ENCODE data around the gene FDX1. TPM values are rescaled to one million over a fixed set of nuclear protein-coding genes. Genes with fewer than 3 reads are reported as not detected.

Gene FDX1
- total RNA-seq, 3 donors from 2014 or later (not counting 1 experiment from before 2014, with no cell fraction given), result 6.7 to 7.9 (median 7.8) TPM

DNA sequence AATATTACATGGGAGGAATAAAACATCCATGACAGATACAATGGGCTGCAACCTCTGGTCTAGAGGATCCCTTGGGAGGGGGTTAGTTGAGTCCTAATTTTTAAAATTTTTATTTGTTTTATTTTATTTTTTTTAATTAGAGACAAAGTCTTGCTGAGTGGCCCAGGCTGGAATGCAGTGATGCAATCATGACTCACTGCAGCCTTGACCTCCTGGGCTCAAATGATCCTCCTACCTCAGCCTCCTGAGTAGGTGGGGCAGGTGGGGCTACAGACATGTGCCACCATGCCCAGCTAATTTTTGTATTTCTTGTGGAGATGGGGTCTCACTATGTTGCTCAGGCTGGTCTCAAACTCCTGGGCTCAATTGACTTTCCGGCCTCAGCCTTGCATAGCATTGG lies 43.1 kb downstream of the FDX1 start:
- no peaks in the 10 kb centered on the region for H3K36me3 Mint-ChIP-seq
- ATAC-seq, result no peak
- no peaks in the 10 kb centered on the region for H3K27me3 Mint-ChIP-seq (ENCODE audit: low read depth in 2 of 2)
- H3K4me1 ChIP-seq (ENCODE audit: control insufficient read depth, insufficient read depth, low read length), result no peaks in the 10 kb centered on the region
- 94% methylated on average over 1 of the region's 1 CpG for WGBS (ENCODE audit: insufficient coverage)
- H3K9me3 Mint-ChIP-seq, result no peaks in the 10 kb centered on the region
- TF ChIP-seq, protein P1, sequence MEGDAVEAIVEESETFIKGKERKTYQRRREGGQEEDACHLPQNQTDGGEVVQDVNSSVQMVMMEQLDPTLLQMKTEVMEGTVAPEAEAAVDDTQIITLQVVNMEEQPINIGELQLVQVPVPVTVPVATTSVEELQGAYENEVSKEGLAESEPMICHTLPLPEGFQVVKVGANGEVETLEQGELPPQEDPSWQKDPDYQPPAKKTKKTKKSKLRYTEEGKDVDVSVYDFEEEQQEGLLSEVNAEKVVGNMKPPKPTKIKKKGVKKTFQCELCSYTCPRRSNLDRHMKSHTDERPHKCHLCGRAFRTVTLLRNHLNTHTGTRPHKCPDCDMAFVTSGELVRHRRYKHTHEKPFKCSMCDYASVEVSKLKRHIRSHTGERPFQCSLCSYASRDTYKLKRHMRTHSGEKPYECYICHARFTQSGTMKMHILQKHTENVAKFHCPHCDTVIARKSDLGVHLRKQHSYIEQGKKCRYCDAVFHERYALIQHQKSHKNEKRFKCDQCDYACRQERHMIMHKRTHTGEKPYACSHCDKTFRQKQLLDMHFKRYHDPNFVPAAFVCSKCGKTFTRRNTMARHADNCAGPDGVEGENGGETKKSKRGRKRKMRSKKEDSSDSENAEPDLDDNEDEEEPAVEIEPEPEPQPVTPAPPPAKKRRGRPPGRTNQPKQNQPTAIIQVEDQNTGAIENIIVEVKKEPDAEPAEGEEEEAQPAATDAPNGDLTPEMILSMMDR (IDR thresholded peaks at IDR 0.05), result no peak
- H3K4me1 Mint-ChIP-seq, result peaks cover 0 to 5% of the 10 kb centered on the region in 2 donors
- H3K27ac ChIP-seq (ENCODE audit: low read length), result no peak overlapping the region
- H3K4me3 ChIP-seq (ENCODE audit: low read length), result no peak overlapping the region
- H3K36me3 ChIP-seq (ENCODE audit: control insufficient read depth, insufficient read depth, low read length), result no peaks in the 10 kb centered on the region
- DNase-seq, result no peak
- no peaks in the 10 kb centered on the region for H3K27me3 ChIP-seq (ENCODE audit: control insufficient read depth, insufficient read depth, low read length)
- no peak overlapping the region for H3K27ac Mint-ChIP-seq
- H3K9me3 ChIP-seq (ENCODE audit: control insufficient read depth, insufficient read depth, low read length), result no peaks in the 10 kb centered on the region
- intact Hi-C loops (cut with micrococcal nuclease), result no loop called here
- no peak overlapping the region for H3K4me3 Mint-ChIP-seq

DNA sequence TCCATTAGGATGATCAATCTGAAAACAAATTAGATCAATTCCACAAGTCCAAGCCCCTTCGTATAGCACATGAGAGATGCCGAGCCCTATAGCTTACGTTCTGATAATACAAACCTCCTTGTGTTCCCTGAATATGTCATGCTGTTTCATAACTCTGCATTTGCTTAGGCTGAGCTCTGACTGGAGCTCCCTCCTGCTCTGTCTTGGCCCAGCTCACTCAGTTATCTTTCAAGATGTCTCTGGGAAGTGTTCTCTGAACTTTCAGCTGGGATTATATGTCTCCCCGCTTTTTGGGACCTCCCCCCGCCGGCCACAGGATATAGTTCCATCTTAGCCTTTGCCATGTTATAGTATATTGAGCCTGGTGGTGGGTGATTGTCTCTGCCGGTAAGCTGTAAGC lies 44.0 kb downstream of the FDX1 start:
- Mint-ChIP-seq H3K27ac (no peak overlapping the region), H3K27me3 (ENCODE audit: low read depth in 2 of 2) (no peaks in the 10 kb centered on the region), H3K36me3 (no peaks in the 10 kb centered on the region), H3K4me1 (peaks cover 0 to 5% of the 10 kb centered on the region in 2 donors), H3K4me3 (no peak overlapping the region), H3K9me3 (no peaks in the 10 kb centered on the region)
- Histone ChIP-seq H3K4me1 (ENCODE audit: control insufficient read depth, insufficient read depth, low read length) (peaks cover 3% of the 10 kb centered on the region), H3K27ac (ENCODE audit: low read length) (no peak overlapping the region), H3K9me3 (ENCODE audit: control insufficient read depth, insufficient read depth, low read length) (no peaks in the 10 kb centered on the region), H3K4me3 (ENCODE audit: low read length) (no peak overlapping the region), H3K36me3 (ENCODE audit: control insufficient read depth, insufficient read depth, low read length) (no peaks in the 10 kb centered on the region), H3K27me3 (ENCODE audit: control insufficient read depth, insufficient read depth, low read length) (no peaks in the 10 kb centered on the region)
- TF ChIP-seq, protein P1 (IDR thresholded peaks at IDR 0.05), result no peak
- intact Hi-C loops (cut with micrococcal nuclease), result no loop called here
- no peak for ATAC-seq
- 96% methylated on average over 7 of the region's 7 CpGs for WGBS (ENCODE audit: insufficient coverage)
- DNase-seq, result no peak

DNA sequence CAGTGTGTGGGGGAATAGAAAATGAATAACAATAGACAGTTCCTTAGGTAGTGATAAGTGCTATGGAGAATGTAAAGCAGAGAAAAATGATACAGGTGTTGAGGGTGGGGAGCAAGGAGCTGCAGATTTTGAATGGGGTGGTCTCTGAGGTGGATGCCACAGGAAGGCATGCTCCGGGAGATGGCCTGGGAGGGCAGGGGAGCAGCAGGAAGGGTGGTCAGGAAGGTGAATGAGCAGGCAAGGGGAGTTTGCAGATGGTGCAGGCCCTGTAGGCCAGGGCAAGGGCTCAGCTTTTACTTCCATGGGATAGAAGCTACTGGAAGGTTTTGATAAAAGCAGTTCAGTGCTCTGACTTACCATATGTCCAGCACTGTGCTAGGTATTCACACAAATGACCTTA lies 44.8 kb downstream of the FDX1 start:
- DNase-seq (no peak), ATAC-seq (no peak)
- no peak overlapping the region for H3K27ac Mint-ChIP-seq
- H3K9me3 ChIP-seq (ENCODE audit: control insufficient read depth, insufficient read depth, low read length), result no peaks in the 10 kb centered on the region
- H3K27me3 Mint-ChIP-seq (ENCODE audit: low read depth in 2 of 2), result no peaks in the 10 kb centered on the region
- WGBS (ENCODE audit: insufficient coverage), result 95% methylated on average over 1 of the region's 1 CpG
- no peaks in the 10 kb centered on the region for H3K36me3 Mint-ChIP-seq
- no peaks in the 10 kb centered on the region for H3K9me3 Mint-ChIP-seq
- no peak overlapping the region for H3K4me3 Mint-ChIP-seq
- no peaks in the 10 kb centered on the region for H3K36me3 ChIP-seq (ENCODE audit: control insufficient read depth, insufficient read depth, low read length)
- TF ChIP-seq, protein P1 (IDR thresholded peaks at IDR 0.05), result no peak
- H3K4me1 Mint-ChIP-seq, result peaks cover 4 to 12% of the 10 kb centered on the region in 2 donors
- H3K27ac ChIP-seq (ENCODE audit: low read length), result no peak overlapping the region
- H3K4me3 ChIP-seq (ENCODE audit: low read length), result no peak overlapping the region
- no peaks in the 10 kb centered on the region for H3K27me3 ChIP-seq (ENCODE audit: control insufficient read depth, insufficient read depth, low read length)
- intact Hi-C loops (cut with micrococcal nuclease), result no loop called here
- H3K4me1 ChIP-seq (ENCODE audit: control insufficient read depth, insufficient read depth, low read length), result peaks cover 4% of the 10 kb centered on the region

DNA sequence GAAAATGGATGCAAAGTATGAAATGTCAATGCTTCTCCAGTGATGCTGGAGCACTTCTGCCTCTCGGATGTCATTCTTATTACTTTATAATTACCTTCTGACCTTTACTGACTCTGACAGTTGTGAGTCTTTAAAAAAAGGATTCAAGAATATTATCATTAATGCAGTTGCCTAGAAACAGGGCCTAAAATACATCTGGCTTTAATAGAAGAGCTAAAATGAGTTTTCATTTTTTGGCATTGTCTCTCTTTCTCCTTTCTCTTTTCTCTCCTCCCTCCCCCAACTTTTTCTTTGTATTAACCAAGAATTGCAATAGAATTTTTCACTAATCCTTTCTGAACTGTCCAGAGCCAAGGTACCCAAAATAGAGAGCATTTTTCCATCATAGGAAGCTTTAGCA lies 45.9 kb downstream of the FDX1 start:
- H3K27me3 ChIP-seq (ENCODE audit: control insufficient read depth, insufficient read depth, low read length), result no peaks in the 10 kb centered on the region
- intact Hi-C loops (cut with micrococcal nuclease), result no loop called here
- DNase-seq, result no peak
- no peaks in the 10 kb centered on the region for H3K36me3 ChIP-seq (ENCODE audit: control insufficient read depth, insufficient read depth, low read length)
- H3K27ac ChIP-seq (ENCODE audit: low read length), result no peak overlapping the region
- TF ChIP-seq, protein P1 (IDR thresholded peaks at IDR 0.05), result no peak
- Mint-ChIP-seq H3K36me3 (no peaks in the 10 kb centered on the region), H3K4me1 (peaks cover 4 to 12% of the 10 kb centered on the region in 2 donors), H3K27me3 (ENCODE audit: low read depth in 2 of 2) (no peaks in the 10 kb centered on the region), H3K9me3 (no peaks in the 10 kb centered on the region), H3K27ac (no peak overlapping the region), H3K4me3 (no peak overlapping the region)
- H3K4me3 ChIP-seq (ENCODE audit: low read length), result no peak overlapping the region
- H3K9me3 ChIP-seq (ENCODE audit: control insufficient read depth, insufficient read depth, low read length), result no peaks in the 10 kb centered on the region
- peaks cover 8% of the 10 kb centered on the region for H3K4me1 ChIP-seq (ENCODE audit: control insufficient read depth, insufficient read depth, low read length)
- no CpG with 5 or more reads among the region's 1 CpG for WGBS (ENCODE audit: insufficient coverage)
- no peak for ATAC-seq

All from natural killer cell (primary cell).